ENCODE results near the gene BANP. TPM values are rescaled to one million over a fixed set of nuclear protein-coding genes. Genes with fewer than 3 reads are reported as not detected.
"Not testable (repeated sequence)": the region's sequence is repeated elsewhere in the genome, so short reads cannot be mapped to it uniquely, and the experiment has no call there.

BANP gene
- total and polyA plus RNA-seq, 2 donors (not counting 1 experiment from before 2014, with no cell fraction given): 9.3 to 31.0 TPM

- not testable (repeated sequence) for H2AFZ ChIP-seq (ENCODE audit: low read length); H3K4me3 ChIP-seq (replicated peaks in 1 of 4; ENCODE audit: control extremely low read depth in 1 of 4, insufficient read depth in 1 of 4, low read depth in 3 of 4, low read length in 4 of 4); H3K36me3 ChIP-seq (ENCODE audit: control insufficient read depth, insufficient read depth, low read length); H3K27me3 ChIP-seq (ENCODE audit: control insufficient read depth, insufficient read depth, low read length); H3K27ac ChIP-seq (ENCODE audit: insufficient read depth, low read length); H3K4me2 ChIP-seq (ENCODE audit: extremely low read depth, insufficient read depth, low read length); H3K4me1 ChIP-seq (ENCODE audit: control insufficient read depth, extremely low read depth, insufficient read depth, low read length); H4K20me1 ChIP-seq (ENCODE audit: control insufficient read depth, extremely low read depth, insufficient read depth, low read length); H3K79me2 ChIP-seq (ENCODE audit: control insufficient read depth, insufficient read depth, low read length); H3K9ac ChIP-seq (ENCODE audit: insufficient read depth, low read length); H3K9me3 ChIP-seq (ENCODE audit: control insufficient read depth, insufficient read depth, low read depth, low read length)
- DNase-seq (ENCODE audit: low read depth in 2 of 2): peak; percentile 25 to 58
Measured at GRCh38 chr16:87986361-87986849, 35.2 kb downstream of the BANP start.

GRCh38 chr16:87988596-87988995 is 37.4 kb downstream of the BANP start:
- H3K27ac ChIP-seq (ENCODE audit: insufficient read depth, low read length); H3K9ac ChIP-seq (ENCODE audit: insufficient read depth, low read length); H4K20me1 ChIP-seq (ENCODE audit: control insufficient read depth, extremely low read depth, insufficient read depth, low read length); H3K4me1 ChIP-seq (ENCODE audit: control insufficient read depth, extremely low read depth, insufficient read depth, low read length); H3K36me3 ChIP-seq (ENCODE audit: control insufficient read depth, insufficient read depth, low read length); H3K4me3 ChIP-seq (replicated peaks in 1 of 4; ENCODE audit: control extremely low read depth in 1 of 4, insufficient read depth in 1 of 4, low read depth in 3 of 4, low read length in 4 of 4); H2AFZ ChIP-seq (ENCODE audit: low read length); H3K27me3 ChIP-seq (ENCODE audit: control insufficient read depth, insufficient read depth, low read length); H3K79me2 ChIP-seq (ENCODE audit: control insufficient read depth, insufficient read depth, low read length); DNase-seq (ENCODE audit: low read depth in 2 of 2); H3K4me2 ChIP-seq (ENCODE audit: extremely low read depth, insufficient read depth, low read length); H3K9me3 ChIP-seq (ENCODE audit: control insufficient read depth, insufficient read depth, low read depth, low read length): not testable (repeated sequence)

- H2AFZ ChIP-seq (ENCODE audit: low read length); H3K79me2 ChIP-seq (ENCODE audit: control insufficient read depth, insufficient read depth, low read length); H3K27ac ChIP-seq (ENCODE audit: insufficient read depth, low read length); H3K27me3 ChIP-seq (ENCODE audit: control insufficient read depth, insufficient read depth, low read length); H3K4me1 ChIP-seq (ENCODE audit: control insufficient read depth, extremely low read depth, insufficient read depth, low read length); H3K9me3 ChIP-seq (ENCODE audit: control insufficient read depth, insufficient read depth, low read depth, low read length); H3K4me3 ChIP-seq (replicated peaks in 1 of 4; ENCODE audit: control extremely low read depth in 1 of 4, insufficient read depth in 1 of 4, low read depth in 3 of 4, low read length in 4 of 4); H4K20me1 ChIP-seq (ENCODE audit: control insufficient read depth, extremely low read depth, insufficient read depth, low read length); H3K9ac ChIP-seq (ENCODE audit: insufficient read depth, low read length); DNase-seq (ENCODE audit: low read depth in 2 of 2); H3K4me2 ChIP-seq (ENCODE audit: extremely low read depth, insufficient read depth, low read length); H3K36me3 ChIP-seq (ENCODE audit: control insufficient read depth, insufficient read depth, low read length): not testable (repeated sequence)
Measured at GRCh38 chr16:87990254-87990653, 39.0 kb downstream of the BANP start.

GRCh38 chr16:87992142-87992541 is 40.9 kb downstream of the BANP start:
- not testable (repeated sequence) for H3K9me3 ChIP-seq (ENCODE audit: control insufficient read depth, insufficient read depth, low read depth, low read length); H4K20me1 ChIP-seq (ENCODE audit: control insufficient read depth, extremely low read depth, insufficient read depth, low read length); H3K4me1 ChIP-seq (ENCODE audit: control insufficient read depth, extremely low read depth, insufficient read depth, low read length); H2AFZ ChIP-seq (ENCODE audit: low read length); H3K9ac ChIP-seq (ENCODE audit: insufficient read depth, low read length); H3K4me2 ChIP-seq (ENCODE audit: extremely low read depth, insufficient read depth, low read length); H3K36me3 ChIP-seq (ENCODE audit: control insufficient read depth, insufficient read depth, low read length); H3K79me2 ChIP-seq (ENCODE audit: control insufficient read depth, insufficient read depth, low read length); H3K27ac ChIP-seq (ENCODE audit: insufficient read depth, low read length); DNase-seq (ENCODE audit: low read depth in 2 of 2); H3K27me3 ChIP-seq (ENCODE audit: control insufficient read depth, insufficient read depth, low read length); H3K4me3 ChIP-seq (replicated peaks in 1 of 4; ENCODE audit: control extremely low read depth in 1 of 4, insufficient read depth in 1 of 4, low read depth in 3 of 4, low read length in 4 of 4)

GRCh38 chr16:87993901-87994300 is 42.7 kb downstream of the BANP start:
- H3K9me3 ChIP-seq (ENCODE audit: control insufficient read depth, insufficient read depth, low read depth, low read length): no peaks in the 10 kb centered on the region
- no peaks in the 10 kb centered on the region for H3K36me3 ChIP-seq (ENCODE audit: control insufficient read depth, insufficient read depth, low read length)
- H3K4me2 ChIP-seq (ENCODE audit: extremely low read depth, insufficient read depth, low read length): no peak overlapping the region
- no peak overlapping the region for H3K4me3 ChIP-seq (replicated peaks in 1 of 4; ENCODE audit: control extremely low read depth in 1 of 4, insufficient read depth in 1 of 4, low read depth in 3 of 4, low read length in 4 of 4)
- H3K4me1 ChIP-seq (ENCODE audit: control insufficient read depth, extremely low read depth, insufficient read depth, low read length): no peaks in the 10 kb centered on the region
- no peaks in the 10 kb centered on the region for H3K27me3 ChIP-seq (ENCODE audit: control insufficient read depth, insufficient read depth, low read length)
- TF ChIP-seq EZH2 (IDR thresholded peaks at IDR 0.05; ENCODE audit: low read length, missing control alignments) (no peak), CTCF (conservative IDR thresholded peaks at IDR 0.05 in 1 of 2, IDR thresholded peaks at IDR 0.05 in 1 of 2; ENCODE audit: low read depth in 1 of 2, low read length in 2 of 2) (no peak)
- no peak overlapping the region for H2AFZ ChIP-seq (ENCODE audit: low read length)
- H3K9ac ChIP-seq (ENCODE audit: insufficient read depth, low read length): no peak overlapping the region
- no peak for DNase-seq (ENCODE audit: low read depth in 2 of 2)
- no peak overlapping the region for H3K27ac ChIP-seq (ENCODE audit: insufficient read depth, low read length)
- no peaks in the 10 kb centered on the region for H4K20me1 ChIP-seq (ENCODE audit: control insufficient read depth, extremely low read depth, insufficient read depth, low read length)
- no peaks in the 10 kb centered on the region for H3K79me2 ChIP-seq (ENCODE audit: control insufficient read depth, insufficient read depth, low read length)

Measured in fibroblast of lung (primary cell).